ENCODE measurements around the gene LRG1. TPM values are rescaled to one million over a fixed set of nuclear protein-coding genes. Genes with fewer than 3 reads are reported as not detected.

LRG1 gene
- total and polyA plus RNA-seq, 9 of the 15 experiments (the other 6 are each of a cell fraction or from before 2014, with no cell fraction given): 1.5 to 11.9 (median 8.7) TPM

- TF ChIP-seq MTF1 (CRISPR knock-in tag; IDR thresholded peaks at IDR 0.05; ENCODE audit: borderline replicate concordance): no peak
- peak; percentile 77; the same call in 1 of the 2 replicates for TF ChIP-seq RAD51 (IDR thresholded peaks at IDR 0.05; ENCODE audit: borderline replicate concordance, low read depth)
- no peak for TF ChIP-seq E4F1 (CRISPR knock-in tag; IDR thresholded peaks at IDR 0.05; ENCODE audit: borderline replicate concordance)
- TF ChIP-seq NBN (IDR thresholded peaks at IDR 0.05; ENCODE audit: low read depth): no peak
- TF ChIP-seq ZNF445 (CRISPR knock-in tag; IDR thresholded peaks at IDR 0.05; ENCODE audit: low read depth): no peak
- no peak for TF ChIP-seq HMGN3 (IDR thresholded peaks at IDR 0.05; ENCODE audit: borderline replicate concordance, extremely low read depth, insufficient read length, low read depth, low read length)
- TF ChIP-seq, protein P1, sequence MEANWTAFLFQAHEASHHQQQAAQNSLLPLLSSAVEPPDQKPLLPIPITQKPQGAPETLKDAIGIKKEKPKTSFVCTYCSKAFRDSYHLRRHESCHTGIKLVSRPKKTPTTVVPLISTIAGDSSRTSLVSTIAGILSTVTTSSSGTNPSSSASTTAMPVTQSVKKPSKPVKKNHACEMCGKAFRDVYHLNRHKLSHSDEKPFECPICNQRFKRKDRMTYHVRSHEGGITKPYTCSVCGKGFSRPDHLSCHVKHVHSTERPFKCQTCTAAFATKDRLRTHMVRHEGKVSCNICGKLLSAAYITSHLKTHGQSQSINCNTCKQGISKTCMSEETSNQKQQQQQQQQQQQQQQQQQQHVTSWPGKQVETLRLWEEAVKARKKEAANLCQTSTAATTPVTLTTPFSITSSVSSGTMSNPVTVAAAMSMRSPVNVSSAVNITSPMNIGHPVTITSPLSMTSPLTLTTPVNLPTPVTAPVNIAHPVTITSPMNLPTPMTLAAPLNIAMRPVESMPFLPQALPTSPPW (CRISPR knock-in tag; IDR thresholded peaks at IDR 0.05): peak; percentile 17; the same call in 1 of the 2 replicates
- TF ChIP-seq ZBTB26 (CRISPR knock-in tag; IDR thresholded peaks at IDR 0.05): no peak
- no peak for TF ChIP-seq ZNF398 (CRISPR knock-in tag; IDR thresholded peaks at IDR 0.05)
- no peak for TF ChIP-seq HLTF (IDR thresholded peaks at IDR 0.05)
- TF ChIP-seq PCBP2 (IDR thresholded peaks at IDR 0.05; ENCODE audit: low read depth, low read length, poor library complexity, severe bottlenecking): no peak
- TF ChIP-seq SMAD1 (IDR thresholded peaks at IDR 0.05; ENCODE audit: low read depth, low read length, partially characterized antibody): no peak
- TF ChIP-seq FUS (optimal IDR thresholded peaks at IDR 0.05; ENCODE audit: low read depth, low read length): no peak
- no peak for TF ChIP-seq PHB2 (IDR thresholded peaks at IDR 0.05; ENCODE audit: low read depth)
- no peak for TF ChIP-seq BCL6 (CRISPR knock-in tag; IDR thresholded peaks at IDR 0.05)
- no peak for TF ChIP-seq HIVEP1 (CRISPR knock-in tag; IDR thresholded peaks at IDR 0.05)
- TF ChIP-seq ZNF639 (CRISPR knock-in tag; conservative IDR thresholded peaks at IDR 0.05 in 1 of 2, IDR thresholded peaks at IDR 0.05 in 1 of 2): no peak
These were observed 40.4 kb upstream of the LRG1 start (continued) for GRCh38 chr19:4580021-4580901.
